ENCODE results near the gene DSCAML1. TPM values are rescaled to one million over a fixed set of nuclear protein-coding genes. Genes with fewer than 3 reads are reported as not detected.

DSCAML1 gene
- total RNA-seq, 1 donor from 2014 or later: not detected

GRCh38 chr11:117832511-117832910 lies 35.5 kb upstream of the DSCAML1 start:
- intact Hi-C loops (cut with DNase I): no loop called here
- no peak overlapping the region for H3K27ac ChIP-seq
- no peak overlapping the region for H3K4me3 ChIP-seq
- no peak for DNase-seq (ENCODE audit: low spot score in 2 of 2)
- H3K4me1 ChIP-seq: no peaks in the 10 kb centered on the region
- no peak for TF ChIP-seq CTCF (IDR thresholded peaks at IDR 0.05)
- no peaks in the 10 kb centered on the region for H3K27me3 ChIP-seq
- no peaks in the 10 kb centered on the region for H3K9me3 ChIP-seq
- H3K36me3 ChIP-seq: no peaks in the 10 kb centered on the region

DNA sequence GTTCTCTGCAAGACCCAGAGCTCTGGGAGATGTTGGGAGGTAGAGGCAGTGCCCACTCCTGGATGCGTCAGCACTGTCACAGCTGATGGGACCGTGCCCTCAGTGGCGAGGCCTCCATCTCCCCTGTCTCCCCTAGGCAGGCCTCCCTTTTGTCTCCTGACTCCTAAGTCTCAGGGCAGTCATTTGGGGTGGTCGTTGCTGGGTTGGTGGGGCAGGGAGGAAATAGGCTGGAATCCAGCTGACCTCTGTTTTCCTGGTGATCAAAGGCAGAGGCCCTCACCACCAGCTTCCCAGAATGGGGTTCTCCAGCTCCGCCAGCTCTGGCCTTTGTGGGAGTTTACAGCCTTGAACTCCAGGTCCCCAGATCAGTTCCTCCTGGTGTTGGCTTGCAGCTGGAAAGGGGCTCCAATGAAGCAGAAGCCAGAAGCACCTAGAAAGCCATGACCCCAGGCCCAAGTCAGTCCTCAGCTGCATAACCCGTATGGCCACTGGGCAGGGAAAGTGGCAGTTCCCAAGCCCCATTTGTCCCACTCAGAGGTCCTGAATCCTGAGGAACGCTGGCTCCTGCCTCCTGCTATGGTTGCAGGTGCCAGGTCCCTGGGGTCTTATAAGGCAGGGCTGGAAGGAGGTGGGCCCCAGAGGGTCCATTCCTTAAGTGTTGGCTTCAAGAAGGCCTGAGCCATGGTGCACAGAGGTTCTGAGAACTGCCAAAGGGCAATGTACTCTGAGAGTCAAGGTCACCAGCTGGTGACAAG lies 34.8 kb upstream of the DSCAML1 start:
- TF ChIP-seq CTCF (IDR thresholded peaks at IDR 0.05): no peak
- Histone ChIP-seq H3K27me3 (no peaks in the 10 kb centered on the region), H3K4me1 (no peaks in the 10 kb centered on the region), H3K36me3 (no peaks in the 10 kb centered on the region), H3K9me3 (no peaks in the 10 kb centered on the region), H3K27ac (no peak overlapping the region), H3K4me3 (no peak overlapping the region)
- intact Hi-C loops (cut with DNase I): no loop called here
- DNase-seq (ENCODE audit: low spot score in 2 of 2): no peak

GRCh38 chr11:117830674-117831351 lies 33.8 kb upstream of the DSCAML1 start:
- Histone ChIP-seq H3K4me3 (no peak overlapping the region), H3K27ac (no peak overlapping the region), H3K36me3 (no peaks in the 10 kb centered on the region), H3K27me3 (no peaks in the 10 kb centered on the region), H3K4me1 (no peaks in the 10 kb centered on the region), H3K9me3 (no peaks in the 10 kb centered on the region)
- intact Hi-C loops (cut with DNase I): no loop called here
- DNase-seq (ENCODE audit: low spot score in 2 of 2): no peak
- no peak for TF ChIP-seq CTCF (IDR thresholded peaks at IDR 0.05)

DNA sequence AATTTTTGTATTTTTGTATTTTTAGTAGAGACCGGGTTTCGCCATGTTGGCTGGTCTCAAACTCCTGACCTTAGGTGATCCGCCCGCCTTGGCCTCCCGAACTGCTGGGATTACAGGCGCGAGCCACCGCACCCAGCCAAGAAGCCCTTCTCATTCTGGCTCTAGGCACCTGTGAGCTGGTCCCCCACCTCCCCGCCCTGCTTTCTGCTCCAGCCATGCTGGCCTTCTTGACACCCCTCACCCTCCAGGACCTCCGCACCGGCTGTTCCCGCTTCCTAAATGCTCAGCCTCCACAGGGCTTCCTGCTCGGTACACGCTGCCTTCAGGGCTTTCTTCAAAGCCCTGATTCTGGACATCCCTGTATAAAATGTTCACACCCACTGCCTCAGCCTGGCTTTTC lies 33.1 kb upstream of the DSCAML1 start:
- DNase-seq (ENCODE audit: low spot score in 2 of 2): no peak
- Histone ChIP-seq H3K4me3 (no peak overlapping the region), H3K4me1 (no peaks in the 10 kb centered on the region), H3K27ac (no peak overlapping the region), H3K36me3 (no peaks in the 10 kb centered on the region), H3K9me3 (no peaks in the 10 kb centered on the region), H3K27me3 (no peaks in the 10 kb centered on the region)
- intact Hi-C loops (cut with DNase I): no loop called here
- TF ChIP-seq CTCF (IDR thresholded peaks at IDR 0.05): no peak

GRCh38 chr11:117829369-117829725 lies 32.3 kb upstream of the DSCAML1 start:
- intact Hi-C loops (cut with DNase I): no loop called here
- Histone ChIP-seq H3K9me3 (no peaks in the 10 kb centered on the region), H3K27ac (no peak overlapping the region), H3K4me1 (no peaks in the 10 kb centered on the region), H3K27me3 (no peaks in the 10 kb centered on the region), H3K4me3 (no peak overlapping the region), H3K36me3 (no peaks in the 10 kb centered on the region)
- no peak for DNase-seq (ENCODE audit: low spot score in 2 of 2)
- TF ChIP-seq CTCF (IDR thresholded peaks at IDR 0.05): no peak

Data from ascending aorta (tissue), 2 donors.